ENCODE measurements around the gene SNED1. TPM values are rescaled to one million over a fixed set of nuclear protein-coding genes. Genes with fewer than 3 reads are reported as not detected.

The SNED1 gene
- total RNA-seq, 2 donors from 2014 or later, result 0.66 to 4.5 TPM

DNA sequence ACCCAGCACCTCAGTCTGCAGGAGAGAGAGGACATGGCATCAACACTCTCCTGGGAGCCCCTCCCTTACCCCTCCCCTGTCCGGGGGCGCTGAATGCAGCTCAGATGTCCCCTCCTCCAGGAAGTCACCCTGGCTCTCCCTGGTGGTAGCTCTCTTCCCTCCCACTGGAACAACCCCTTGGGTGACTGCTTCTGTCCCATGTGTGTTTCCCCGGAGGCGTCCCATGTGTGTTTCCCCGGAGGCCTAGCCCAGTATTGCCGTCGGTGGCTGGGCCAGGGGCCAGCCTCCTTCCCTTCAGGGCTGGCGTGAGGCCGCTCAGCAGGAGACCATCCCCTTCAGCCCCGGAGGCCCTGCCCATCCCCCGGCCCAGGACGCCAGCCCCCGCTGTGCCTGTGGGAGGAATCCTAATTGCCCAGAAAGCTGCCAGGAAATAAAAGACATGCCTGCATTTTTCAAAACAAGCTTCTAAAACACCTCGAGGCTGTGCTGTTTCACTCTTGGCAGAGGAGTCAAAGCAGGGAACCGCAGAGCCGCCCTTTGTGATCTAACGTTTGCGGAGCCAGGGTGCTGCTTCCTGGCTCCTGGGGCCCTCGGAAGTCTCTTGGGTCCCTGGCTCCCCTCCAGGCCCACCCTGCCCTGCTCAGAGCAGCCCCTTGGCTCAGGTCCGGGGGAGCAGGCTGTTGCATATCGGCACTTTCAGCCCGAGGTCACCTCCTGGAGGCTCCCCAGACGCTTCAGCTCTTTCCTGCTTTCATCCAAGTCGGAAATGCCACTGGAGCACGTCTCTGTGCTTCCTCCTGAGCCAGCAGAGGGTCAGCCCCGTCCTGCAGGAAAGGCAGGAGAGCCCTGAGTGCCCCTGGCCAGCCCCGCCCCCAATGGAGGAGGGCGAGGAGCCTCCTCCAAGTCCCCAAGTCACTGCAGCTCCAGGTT lies 11.4 kb downstream of the SNED1 start:
- Mint-ChIP-seq H3K4me3 (peak overlapping the region; percentile 33), H3K27ac (peak overlapping the region; percentile 88), H3K27me3 (ENCODE audit: insufficient read depth) (peaks cover 2% of the 10 kb centered on the region), H3K36me3 (ENCODE audit: low read depth) (no peaks in the 10 kb centered on the region), H3K4me1 (peaks cover 10% of the 10 kb centered on the region), H3K9me3 (peaks cover 17% of the 10 kb centered on the region)
- peak; percentile 91 for DNase-seq
- Histone ChIP-seq H3K9me3 (ENCODE audit: control insufficient read depth, low read length) (peaks cover 15% of the 10 kb centered on the region), H3K9ac (ENCODE audit: extremely low read depth, low read length, poor library complexity, severe bottlenecking) (no peak overlapping the region), H3K4me3 (ENCODE audit: low read length) (no peak overlapping the region), H3K36me3 (ENCODE audit: control insufficient read depth, insufficient read depth, low read length) (no peaks in the 10 kb centered on the region), H3K27me3 (ENCODE audit: control insufficient read depth, insufficient read depth, low read length, poor library complexity, severe bottlenecking) (no peaks in the 10 kb centered on the region), H3K4me1 (ENCODE audit: control insufficient read depth, insufficient read depth, low read length) (peaks cover 8% of the 10 kb centered on the region), H3K27ac (ENCODE audit: low read depth, low read length) (no peak overlapping the region)
- 29 to 32% methylated on average over 24 to 28 of the region's 28 CpGs for whole genome bisulfite sequencing, 2 experiments (ENCODE audit: insufficient coverage in 1 of 2, insufficient read length in 1 of 2)
- peak; percentile 36 for TF ChIP-seq CTCF (conservative IDR thresholded peaks at IDR 0.05)

DNA sequence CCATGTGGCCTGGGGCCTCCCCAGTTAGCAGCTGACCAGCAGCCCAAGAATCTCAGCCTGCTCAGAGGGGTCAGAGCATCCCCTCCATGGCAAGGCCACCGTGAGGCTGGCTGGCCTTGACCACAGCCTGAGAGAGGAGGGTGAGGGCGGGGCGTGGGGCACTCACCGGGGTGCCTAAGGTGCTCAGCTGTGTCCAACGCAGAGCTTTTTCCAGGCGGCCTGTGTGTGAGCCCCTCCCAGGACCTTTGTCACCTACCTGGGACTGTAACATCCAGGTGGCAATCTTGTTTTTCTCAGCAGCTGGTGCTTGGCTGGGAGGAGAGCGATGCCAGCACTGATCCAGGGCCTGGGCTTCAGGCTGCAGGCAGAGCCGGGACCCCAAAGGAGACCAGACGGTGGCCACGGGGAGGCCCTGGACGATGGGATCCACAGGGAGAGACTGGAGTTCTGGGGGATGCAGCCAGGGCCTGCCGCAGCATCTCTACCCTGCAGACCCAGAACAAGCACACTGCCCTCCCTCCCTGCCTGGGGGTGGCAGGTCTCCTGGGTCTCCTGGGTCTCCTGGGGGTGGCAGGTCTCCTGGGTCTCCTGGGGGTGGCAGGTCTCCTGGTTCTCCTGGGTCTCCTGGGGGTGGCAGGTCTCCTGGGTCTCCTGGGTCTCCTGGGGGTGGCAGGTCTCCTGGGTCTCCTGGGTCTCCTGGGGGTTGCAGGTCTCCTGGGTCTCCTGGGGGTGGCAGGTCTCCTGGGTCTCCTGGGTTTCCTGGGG lies 12.3 kb downstream of the SNED1 start:
- H3K9ac ChIP-seq (ENCODE audit: extremely low read depth, low read length, poor library complexity, severe bottlenecking), result no peak overlapping the region
- peak overlapping the region; percentile 33 for H3K4me3 Mint-ChIP-seq
- H3K36me3 ChIP-seq (ENCODE audit: control insufficient read depth, insufficient read depth, low read length), result no peaks in the 10 kb centered on the region
- no peaks in the 10 kb centered on the region for H3K27me3 ChIP-seq (ENCODE audit: control insufficient read depth, insufficient read depth, low read length, poor library complexity, severe bottlenecking)
- H3K36me3 Mint-ChIP-seq (ENCODE audit: low read depth), result no peaks in the 10 kb centered on the region
- peaks cover 10% of the 10 kb centered on the region for H3K4me1 Mint-ChIP-seq
- H3K27ac ChIP-seq (ENCODE audit: low read depth, low read length), result no peak overlapping the region
- no peak for DNase-seq
- H3K9me3 Mint-ChIP-seq, result peaks cover 8% of the 10 kb centered on the region
- 83 to 87% methylated on average over 5 to 12 of the region's 12 CpGs for WGBS, 2 experiments (ENCODE audit: insufficient coverage in 1 of 2, insufficient read length in 1 of 2)
- H3K4me1 ChIP-seq (ENCODE audit: control insufficient read depth, insufficient read depth, low read length), result peaks cover 8% of the 10 kb centered on the region
- H3K27ac Mint-ChIP-seq, result peak overlapping the region; percentile 88
- peaks cover 8% of the 10 kb centered on the region for H3K9me3 ChIP-seq (ENCODE audit: control insufficient read depth, low read length)
- peaks cover 2% of the 10 kb centered on the region for H3K27me3 Mint-ChIP-seq (ENCODE audit: insufficient read depth)
- no peak for TF ChIP-seq CTCF (conservative IDR thresholded peaks at IDR 0.05)
- no peak overlapping the region for H3K4me3 ChIP-seq (ENCODE audit: low read length)

DNA sequence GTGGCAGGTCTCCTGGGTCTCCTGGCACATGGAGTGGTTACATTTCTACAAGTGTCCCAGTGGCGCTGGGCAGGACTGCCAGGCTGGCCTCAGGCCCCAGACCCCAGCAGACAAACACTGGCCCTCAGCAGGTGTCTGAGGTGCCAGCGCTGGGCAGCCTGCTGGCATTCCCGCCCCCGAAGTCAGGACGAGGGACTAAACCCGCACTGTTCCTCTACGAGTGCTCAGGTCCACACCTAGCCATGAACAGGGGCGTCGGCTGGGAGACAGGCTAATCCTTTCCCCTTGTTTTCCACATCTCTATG lies 12.8 kb downstream of the SNED1 start:
- H3K9ac ChIP-seq (ENCODE audit: extremely low read depth, low read length, poor library complexity, severe bottlenecking), result no peak overlapping the region
- H3K27ac Mint-ChIP-seq, result no peak overlapping the region
- peak; percentile 35 for DNase-seq
- no peak overlapping the region for H3K27ac ChIP-seq (ENCODE audit: low read depth, low read length)
- WGBS, 2 experiments (ENCODE audit: insufficient coverage in 1 of 2, insufficient read length in 1 of 2), result 90 to 95% methylated on average over 9 of the region's 9 CpGs
- no peaks in the 10 kb centered on the region for H3K36me3 Mint-ChIP-seq (ENCODE audit: low read depth)
- H3K4me1 Mint-ChIP-seq, result peaks cover 10% of the 10 kb centered on the region
- peaks cover 8% of the 10 kb centered on the region for H3K4me1 ChIP-seq (ENCODE audit: control insufficient read depth, insufficient read depth, low read length)
- TF ChIP-seq CTCF (conservative IDR thresholded peaks at IDR 0.05), result no peak
- H3K36me3 ChIP-seq (ENCODE audit: control insufficient read depth, insufficient read depth, low read length), result no peaks in the 10 kb centered on the region
- H3K4me3 Mint-ChIP-seq, result no peak overlapping the region
- H3K9me3 ChIP-seq (ENCODE audit: control insufficient read depth, low read length), result peaks cover 4% of the 10 kb centered on the region
- peaks cover 2% of the 10 kb centered on the region for H3K27me3 Mint-ChIP-seq (ENCODE audit: insufficient read depth)
- no peak overlapping the region for H3K4me3 ChIP-seq (ENCODE audit: low read length)
- no peaks in the 10 kb centered on the region for H3K27me3 ChIP-seq (ENCODE audit: control insufficient read depth, insufficient read depth, low read length, poor library complexity, severe bottlenecking)
- peaks cover 3% of the 10 kb centered on the region for H3K9me3 Mint-ChIP-seq
